SJSA1 (cell line): ENCODE measurements around the gene GARNL3. TPM values are rescaled to one million over a fixed set of nuclear protein-coding genes. Genes with fewer than 3 reads are reported as not detected.

Experiments used
- DNase-seq, 2 experiments: peaks; one replicate each; pipeline ENCODE4 v3.0.0-alpha.2; 2015 to 2020; ENCODE audit warnings: low spot score in 2 of 2, low read depth in 1 of 2
- H3K27ac ChIP-seq: fragments of 250-450 bp; sonication (Bioruptor Pico); 2 replicates; pipeline ENCODE4 v1.5.1; 2020; ENCODE audit warnings: mild to moderate bottlenecking, moderate library complexity
- H3K27me3 ChIP-seq: fragments of 250-450 bp; sonication (Bioruptor Pico); replicated peaks from 2 replicates; pipeline ENCODE4 v1.5.1; 2020; ENCODE audit warnings: mild to moderate bottlenecking, moderate library complexity
- H3K36me3 ChIP-seq: fragments of 250-450 bp; sonication (Bioruptor Pico); 2 replicates; pipeline ENCODE4 v1.5.1; 2020; ENCODE audit warnings: mild to moderate bottlenecking
- H3K4me1 ChIP-seq: fragments of 250-450 bp; sonication (Bioruptor Pico); replicated peaks from 2 replicates; pipeline ENCODE4 v1.6.1; 2021; ENCODE audit warnings: mild to moderate bottlenecking
- H3K4me3 ChIP-seq: fragments of 250-450 bp; sonication (Bioruptor Pico); 2 replicates; pipeline ENCODE4 v1.5.1; 2020; ENCODE audit warnings: mild to moderate bottlenecking
- H3K9me3 ChIP-seq: fragments of 250-450 bp; sonication (Bioruptor Pico); replicated peaks from 2 replicates; pipeline ENCODE4 v1.5.1; 2020; ENCODE audit warnings: mild to moderate bottlenecking
- total RNA-seq: library from RNA; depleted of rRNA; stranded (reverse); fragments of >200 nt; shearing (Covaris generic); gene quantifications from 2 replicates; pipeline ENCODE4 v1.2.3, GENCODE V29; 2014

GARNL3 gene
- total RNA-seq, 1 experiment from 2014 or later = 2.0 TPM

DNA sequence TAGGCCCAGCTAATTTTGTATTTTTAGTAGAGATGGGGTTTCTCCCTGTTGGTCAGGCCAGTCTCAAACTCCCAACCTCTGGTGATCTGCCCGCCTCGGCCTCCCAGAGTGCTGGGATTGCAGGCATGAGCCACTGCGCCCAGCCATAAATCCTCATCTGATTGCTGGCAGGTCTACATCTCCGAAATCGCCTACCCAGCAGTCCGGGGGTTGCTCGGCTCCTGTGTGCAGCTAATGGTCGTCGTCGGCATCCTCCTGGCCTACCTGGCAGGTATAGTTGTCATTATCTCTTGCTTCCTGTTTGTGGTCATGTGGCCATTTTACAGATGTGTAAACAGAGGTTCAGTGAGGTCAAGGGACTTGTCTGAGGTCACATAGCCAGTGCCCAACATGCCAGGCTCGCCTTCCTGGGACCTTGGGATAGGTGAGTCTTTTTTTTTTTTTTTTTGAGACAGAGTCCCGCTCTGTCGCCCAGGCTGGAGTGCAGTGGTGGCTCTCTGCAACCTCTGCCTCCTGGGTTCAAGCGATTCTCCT is 135.2 kb downstream of the GARNL3 start:
- H3K36me3 ChIP-seq = peaks cover 30% of the 10 kb centered on the region
- no peak overlapping the region for H3K4me3 ChIP-seq
- no peak overlapping the region for H3K27ac ChIP-seq
- no peak for DNase-seq
- peaks cover 15% of the 10 kb centered on the region for H3K4me1 ChIP-seq
- no peaks in the 10 kb centered on the region for H3K27me3 ChIP-seq
- no peaks in the 10 kb centered on the region for H3K9me3 ChIP-seq

- no peak overlapping the region for H3K4me3 ChIP-seq
- no peaks in the 10 kb centered on the region for H3K27me3 ChIP-seq
- peaks cover 43% of the 10 kb centered on the region for H3K36me3 ChIP-seq
- DNase-seq = no peak
- peaks cover 10% of the 10 kb centered on the region for H3K4me1 ChIP-seq
- H3K9me3 ChIP-seq = no peaks in the 10 kb centered on the region
- no peak overlapping the region for H3K27ac ChIP-seq
Measured at GRCh38 chr9:127402401-127403090, 138.0 kb downstream of the GARNL3 start.

GRCh38 chr9:127403507-127404192 is 139.1 kb downstream of the GARNL3 start:
- DNase-seq = no peak
- no peak overlapping the region for H3K27ac ChIP-seq
- H3K4me3 ChIP-seq = no peak overlapping the region
- peaks cover under 1% of the 10 kb centered on the region for H3K4me1 ChIP-seq
- H3K36me3 ChIP-seq = peaks cover 43% of the 10 kb centered on the region
- H3K9me3 ChIP-seq = no peaks in the 10 kb centered on the region
- no peaks in the 10 kb centered on the region for H3K27me3 ChIP-seq

DNA sequence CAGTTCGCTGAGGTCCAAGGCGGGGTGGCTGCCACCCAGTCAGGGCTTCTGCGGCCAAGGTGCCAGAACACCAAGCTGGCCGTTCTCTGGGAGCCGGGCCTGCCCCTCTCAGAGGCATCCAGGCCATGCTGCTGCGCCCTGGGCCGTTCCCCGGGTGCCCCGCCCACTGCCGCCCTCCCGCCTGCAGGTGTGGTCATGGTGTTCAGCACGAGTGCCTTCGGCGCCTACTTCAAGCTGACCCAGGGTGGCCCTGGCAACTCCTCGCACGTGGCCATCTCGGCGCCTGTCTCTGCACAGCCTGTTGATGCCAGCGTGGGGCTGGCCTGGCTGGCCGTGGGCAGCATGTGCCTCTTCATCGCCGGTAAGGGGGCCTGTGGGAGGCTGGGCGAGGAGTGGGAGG is 140.1 kb downstream of the GARNL3 start:
- no peak overlapping the region for H3K27ac ChIP-seq
- no peaks in the 10 kb centered on the region for H3K9me3 ChIP-seq
- no peak for DNase-seq
- H3K27me3 ChIP-seq = no peaks in the 10 kb centered on the region
- no peaks in the 10 kb centered on the region for H3K4me1 ChIP-seq
- no peak overlapping the region for H3K4me3 ChIP-seq
- H3K36me3 ChIP-seq = peaks cover 43% of the 10 kb centered on the region

- Histone ChIP-seq H3K4me3 (no peak overlapping the region), H3K4me1 (no peaks in the 10 kb centered on the region)
- no peak for DNase-seq
Measured at GRCh38 chr9:127405344-127406125, 141.0 kb downstream of the GARNL3 start.

DNA sequence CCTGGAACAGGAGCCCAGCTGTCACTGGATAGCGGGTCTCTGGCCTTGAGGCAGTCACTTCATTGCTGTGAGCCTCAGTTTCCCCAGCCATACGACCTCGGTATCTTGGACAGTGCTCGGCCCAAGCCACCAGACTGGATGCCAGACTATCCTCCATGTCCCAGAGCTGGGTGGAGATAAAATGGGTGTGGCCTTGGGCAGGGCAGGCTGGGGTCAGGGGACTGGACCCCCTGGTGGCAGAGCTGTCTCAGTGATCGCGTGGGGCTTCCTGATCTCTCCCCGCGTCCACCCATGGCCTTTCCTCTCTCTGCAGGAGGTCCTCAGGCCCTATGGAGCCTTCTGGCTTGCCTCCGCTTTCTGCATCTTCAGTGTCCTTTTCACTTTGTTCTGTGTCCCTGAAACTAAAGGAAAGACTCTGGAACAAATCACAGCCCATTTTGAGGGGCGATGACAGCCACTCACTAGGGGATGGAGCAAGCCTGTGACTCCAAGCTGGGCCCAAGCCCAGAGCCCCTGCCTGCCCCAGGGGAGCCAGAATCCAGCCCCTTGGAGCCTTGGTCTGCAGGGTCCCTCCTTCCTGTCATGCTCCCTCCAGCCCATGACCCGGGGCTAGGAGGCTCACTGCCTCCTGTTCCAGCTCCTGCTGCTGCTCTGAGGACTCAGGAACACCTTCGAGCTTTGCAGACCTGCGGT is 142.4 kb downstream of the GARNL3 start:
- Histone ChIP-seq H3K4me1 (no peaks in the 10 kb centered on the region), H3K27ac (no peak overlapping the region), H3K9me3 (no peaks in the 10 kb centered on the region), H3K4me3 (no peak overlapping the region), H3K36me3 (peaks cover 35% of the 10 kb centered on the region), H3K27me3 (no peaks in the 10 kb centered on the region)
- DNase-seq = no peak

More at GRCh38 chr9:127405344-127406125, 141.0 kb downstream of the GARNL3 start:
- Histone ChIP-seq H3K36me3 (peaks cover 39% of the 10 kb centered on the region), H3K9me3 (no peaks in the 10 kb centered on the region), H3K27ac (no peak overlapping the region), H3K27me3 (no peaks in the 10 kb centered on the region)

GRCh38 chr9:127407492-127407843 is 142.9 kb downstream of the GARNL3 start:
- Histone ChIP-seq H3K4me3 (no peak overlapping the region), H3K27ac (no peak overlapping the region), H3K36me3 (peaks cover 35% of the 10 kb centered on the region), H3K9me3 (no peaks in the 10 kb centered on the region), H3K27me3 (no peaks in the 10 kb centered on the region), H3K4me1 (no peaks in the 10 kb centered on the region)
- DNase-seq = no peak

DNA sequence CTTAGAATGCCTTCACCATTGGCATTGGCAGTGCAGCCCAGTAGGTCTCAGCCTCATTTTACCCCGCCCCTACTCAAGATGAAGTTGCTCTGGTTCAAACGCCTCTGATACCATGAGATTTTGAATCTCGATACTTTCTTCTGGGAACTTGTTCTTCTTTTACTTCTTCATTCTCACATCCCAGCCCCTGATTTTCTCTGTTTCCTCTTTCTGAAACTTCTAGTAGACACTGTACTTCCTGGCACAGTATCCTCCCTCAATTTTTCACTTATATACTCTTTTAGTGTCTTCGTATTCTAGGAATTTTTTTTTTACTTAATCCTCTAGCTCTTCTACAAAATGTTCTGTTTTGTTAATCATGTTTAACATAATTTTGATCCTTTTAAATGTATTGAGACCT is 146.5 kb downstream of the GARNL3 start:
- H3K27ac ChIP-seq = no peak overlapping the region
- no peak for DNase-seq
- H3K4me3 ChIP-seq = no peak overlapping the region
- peaks cover 7% of the 10 kb centered on the region; the same call in 1 of the 2 replicates for H3K36me3 ChIP-seq
- H3K27me3 ChIP-seq = no peaks in the 10 kb centered on the region
- no peaks in the 10 kb centered on the region for H3K4me1 ChIP-seq
- H3K9me3 ChIP-seq = no peaks in the 10 kb centered on the region

GRCh38 chr9:127415141-127415540 is 150.6 kb downstream of the GARNL3 start:
- no peak for DNase-seq
- no peaks in the 10 kb centered on the region for H3K36me3 ChIP-seq

DNA sequence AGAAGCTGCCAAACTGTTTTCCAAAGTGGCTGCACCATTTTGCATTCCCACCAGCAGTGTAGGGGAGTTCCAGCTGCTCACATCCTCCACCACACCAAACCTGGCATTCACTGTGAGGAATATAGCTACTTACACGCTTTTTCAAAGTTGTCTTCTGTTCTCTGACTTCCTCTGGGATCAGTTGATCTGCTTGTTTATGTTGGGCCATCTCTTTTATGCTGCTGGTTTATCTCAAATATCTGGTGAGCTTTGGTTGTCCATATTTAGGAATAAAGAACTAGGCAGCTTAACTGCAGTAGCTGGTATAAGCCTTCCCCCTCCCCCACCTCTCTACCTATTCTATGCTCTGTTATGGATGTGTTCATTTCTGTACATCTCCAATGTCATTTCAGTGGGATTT is 151.1 kb downstream of the GARNL3 start:
- H3K27ac ChIP-seq = no peak overlapping the region
- no peaks in the 10 kb centered on the region for H3K9me3 ChIP-seq
- H3K27me3 ChIP-seq = no peaks in the 10 kb centered on the region
- no peaks in the 10 kb centered on the region for H3K36me3 ChIP-seq
- no peak overlapping the region for H3K4me3 ChIP-seq
- no peaks in the 10 kb centered on the region for H3K4me1 ChIP-seq
- no peak for DNase-seq

More at GRCh38 chr9:127415141-127415540, 150.6 kb downstream of the GARNL3 start:
- H3K4me1 ChIP-seq = no peaks in the 10 kb centered on the region
- H3K4me3 ChIP-seq = no peak overlapping the region
- H3K27me3 ChIP-seq = no peaks in the 10 kb centered on the region
- H3K27ac ChIP-seq = no peak overlapping the region
- no peaks in the 10 kb centered on the region for H3K9me3 ChIP-seq

DNA sequence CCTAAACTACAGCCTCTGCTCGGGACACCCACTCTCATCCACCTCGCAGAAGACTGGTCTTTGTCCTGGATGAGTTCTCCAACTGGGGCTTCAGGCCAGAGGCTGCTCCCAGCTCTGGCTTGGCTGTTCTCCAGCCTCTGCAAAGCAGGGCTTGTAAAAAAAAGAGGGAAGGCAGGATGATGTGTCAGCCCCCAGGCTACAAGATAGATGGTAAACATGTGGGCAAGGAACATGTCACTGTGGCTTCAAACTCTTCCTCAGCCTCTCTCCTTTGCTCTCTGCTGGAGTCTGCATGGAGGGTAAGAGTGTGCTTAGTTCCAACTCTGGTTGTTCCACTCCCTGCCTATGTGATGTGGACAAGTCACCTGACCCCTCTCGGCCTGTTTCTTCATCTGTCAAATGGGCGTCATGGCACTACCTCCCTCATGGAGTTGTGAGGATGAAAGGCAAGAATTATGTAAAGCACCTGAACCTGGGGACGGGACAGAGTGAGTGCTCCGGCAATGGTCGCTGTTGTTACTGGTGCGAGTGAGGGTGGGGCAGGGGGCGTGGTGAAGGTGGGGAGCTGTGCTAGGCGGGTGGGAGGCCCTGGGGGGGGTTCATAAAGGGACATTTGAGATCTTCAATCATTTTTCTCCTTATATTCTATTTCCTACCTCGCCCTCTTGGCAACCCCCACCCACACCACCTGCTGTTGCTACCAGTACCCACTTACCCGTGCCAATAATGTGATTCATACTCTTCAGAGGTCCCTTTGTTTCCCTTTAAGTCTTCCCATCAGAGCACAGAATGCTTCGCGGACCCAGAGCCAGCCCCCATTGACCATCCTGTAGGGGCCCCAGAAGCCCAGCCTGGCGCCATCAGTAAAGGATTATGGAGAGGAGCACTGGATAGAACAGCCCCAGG is 152.8 kb downstream of the GARNL3 start:
- Histone ChIP-seq H3K36me3 (no peaks in the 10 kb centered on the region), H3K27ac (no peak overlapping the region), H3K4me1 (no peaks in the 10 kb centered on the region; the same call in 1 of the 2 replicates), H3K27me3 (no peaks in the 10 kb centered on the region), H3K4me3 (no peak overlapping the region), H3K9me3 (no peaks in the 10 kb centered on the region)
- DNase-seq = peak in 1 of 2 experiments; percentile 33

- peaks cover 4% of the 10 kb centered on the region; the same call in 1 of the 2 replicates for H3K4me1 ChIP-seq
- no peaks in the 10 kb centered on the region for H3K36me3 ChIP-seq
- no peaks in the 10 kb centered on the region for H3K27me3 ChIP-seq
- no peak overlapping the region for H3K27ac ChIP-seq
- no peak overlapping the region for H3K4me3 ChIP-seq
- no peak for DNase-seq
- no peaks in the 10 kb centered on the region for H3K9me3 ChIP-seq
Measured at GRCh38 chr9:127418037-127418471, 153.5 kb downstream of the GARNL3 start.
